NCI-H128 (cell line): ENCODE data around the gene WT1.

Experiments used
- DNase-seq: peaks from one replicate; lab custom pipeline; 2025; ENCODE audit not compliant: unreplicated experiment; lab: John Stamatoyannopoulos, UW

WT1 gene

DNA sequence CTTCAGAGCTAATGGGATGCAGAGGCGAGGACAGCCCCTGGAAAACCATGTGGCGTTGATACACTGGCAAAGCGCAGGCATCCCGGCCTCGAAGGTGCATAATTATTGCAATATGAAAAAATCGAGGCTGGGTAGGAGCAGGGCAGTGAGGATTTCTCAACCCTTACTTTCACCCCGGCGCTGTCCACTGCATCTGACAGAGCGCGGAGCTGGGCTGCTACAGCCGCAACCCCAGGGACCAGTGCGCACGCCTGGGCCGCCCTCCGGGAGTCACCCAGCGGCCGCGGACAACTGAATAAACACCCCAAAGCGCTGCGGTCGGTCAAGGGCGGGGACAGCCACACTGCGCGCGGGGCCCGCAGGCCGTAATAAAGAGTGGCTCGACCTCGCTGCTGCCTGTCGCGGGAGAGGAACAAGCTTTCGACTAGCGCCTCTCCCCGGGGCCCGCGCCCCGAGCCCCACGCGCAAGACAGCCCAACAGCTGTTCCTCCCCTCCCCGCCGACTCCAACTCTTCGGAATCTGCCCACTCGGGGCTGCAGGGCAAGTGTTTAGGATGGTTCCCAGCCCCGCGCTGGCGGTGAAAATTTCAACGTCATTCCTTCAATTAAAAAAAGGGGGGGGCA is 3.6 kb upstream of the WT1 start:
- DNase-seq: no peak

DNA sequence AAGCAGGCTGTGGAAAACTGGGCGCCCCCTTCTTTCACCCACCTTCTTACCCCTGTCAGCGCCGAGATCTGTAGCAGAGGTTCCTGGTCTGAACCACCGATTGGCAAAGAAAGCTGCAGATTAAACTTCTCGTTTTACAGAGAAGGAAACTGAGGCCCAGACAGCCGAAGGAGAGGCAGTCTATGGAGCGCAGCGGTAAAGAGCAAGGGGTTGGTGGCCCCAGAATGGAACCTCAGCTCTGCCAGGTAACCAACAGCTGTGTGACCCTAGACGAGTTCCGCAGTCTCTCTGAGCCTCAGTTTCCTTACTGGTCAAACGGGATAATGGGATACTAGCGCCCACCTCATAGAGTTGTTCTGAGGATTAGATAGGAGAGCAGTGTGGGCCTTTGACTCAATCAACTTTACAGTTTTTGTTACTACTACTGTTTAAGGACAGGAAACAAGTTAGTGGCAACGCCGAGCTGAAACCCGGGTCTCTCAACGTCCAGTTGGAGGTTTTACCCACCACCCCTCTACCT is 3.1 kb upstream of the WT1 start:
- no peak for DNase-seq

DNA sequence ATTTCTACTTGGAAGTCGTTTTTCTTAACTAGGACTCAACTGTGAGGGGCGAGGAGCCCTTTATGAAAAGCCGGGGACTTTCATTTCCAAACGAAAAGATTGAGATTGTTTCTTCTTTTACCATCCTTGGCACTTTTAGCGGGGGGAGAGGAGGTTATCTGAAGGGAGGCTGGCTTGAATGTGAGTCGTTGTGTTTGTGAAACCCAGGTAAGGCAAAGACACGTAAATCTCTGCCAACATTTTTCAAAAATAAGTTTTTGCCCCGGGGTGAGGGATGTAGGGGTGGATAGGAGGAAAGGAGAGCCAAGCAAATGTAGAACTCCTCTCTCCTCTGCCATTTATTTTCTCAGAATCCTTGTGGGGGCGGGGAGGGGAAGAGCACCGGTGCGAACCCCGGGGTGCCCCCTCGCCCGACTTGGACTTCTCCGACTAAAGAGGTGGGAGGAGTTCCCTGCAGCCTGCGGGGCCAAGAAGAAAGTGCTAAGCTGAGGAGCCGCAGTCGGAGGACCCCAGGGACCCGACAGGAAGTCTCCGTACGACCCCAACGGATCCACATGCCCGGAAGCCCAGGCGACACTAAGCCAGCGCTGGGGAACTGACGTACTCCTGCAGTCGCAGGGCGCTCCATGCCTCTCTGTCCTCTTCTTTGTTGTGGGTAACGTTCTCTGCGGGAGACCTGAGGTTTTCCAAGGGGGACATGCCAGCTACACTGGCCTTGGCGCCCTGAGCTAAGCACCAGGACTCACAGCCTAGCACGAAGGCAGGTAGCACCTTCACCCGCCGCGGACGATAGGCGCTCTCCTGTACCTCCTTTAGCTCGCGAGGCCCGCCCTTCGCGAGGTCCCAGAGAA is 2.4 kb upstream of the WT1 start:
- no peak for DNase-seq

DNA sequence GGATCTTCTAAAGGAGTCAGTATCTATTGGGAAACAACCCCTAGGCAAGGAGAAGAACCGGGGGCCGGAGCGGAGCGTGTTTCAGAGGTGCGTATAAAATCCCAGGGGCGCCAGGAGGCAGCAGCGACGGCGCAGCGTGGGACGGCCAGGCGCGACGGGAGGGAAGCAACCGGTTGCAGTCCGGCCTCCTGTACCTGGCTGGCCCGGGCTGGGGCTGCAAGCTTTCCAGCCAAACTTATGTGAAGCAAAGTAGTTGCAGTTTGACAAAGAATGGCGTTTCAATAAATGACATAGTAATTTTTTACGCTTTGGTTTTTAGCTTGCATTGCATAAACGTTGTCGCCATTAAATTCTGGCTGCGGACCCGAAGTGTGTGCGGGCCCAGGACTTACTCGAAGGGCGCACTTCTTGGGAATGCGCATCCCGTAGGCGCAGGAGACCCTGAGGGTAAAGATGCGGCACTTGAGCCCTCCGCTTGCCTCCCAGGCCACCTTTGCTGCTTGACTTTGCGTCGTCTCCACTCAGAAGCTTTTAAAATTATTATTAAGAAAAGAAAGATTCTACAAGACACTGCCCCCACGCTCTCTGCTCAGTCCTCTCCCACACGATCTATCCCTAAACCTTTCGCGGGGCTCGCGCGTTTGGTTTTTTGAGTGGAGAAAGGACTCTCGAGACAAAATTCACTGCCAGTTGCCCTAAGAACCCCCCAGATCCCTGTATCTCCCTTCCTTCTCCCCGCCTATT is 1.6 kb upstream of the WT1 start:
- DNase-seq: no peak

DNA sequence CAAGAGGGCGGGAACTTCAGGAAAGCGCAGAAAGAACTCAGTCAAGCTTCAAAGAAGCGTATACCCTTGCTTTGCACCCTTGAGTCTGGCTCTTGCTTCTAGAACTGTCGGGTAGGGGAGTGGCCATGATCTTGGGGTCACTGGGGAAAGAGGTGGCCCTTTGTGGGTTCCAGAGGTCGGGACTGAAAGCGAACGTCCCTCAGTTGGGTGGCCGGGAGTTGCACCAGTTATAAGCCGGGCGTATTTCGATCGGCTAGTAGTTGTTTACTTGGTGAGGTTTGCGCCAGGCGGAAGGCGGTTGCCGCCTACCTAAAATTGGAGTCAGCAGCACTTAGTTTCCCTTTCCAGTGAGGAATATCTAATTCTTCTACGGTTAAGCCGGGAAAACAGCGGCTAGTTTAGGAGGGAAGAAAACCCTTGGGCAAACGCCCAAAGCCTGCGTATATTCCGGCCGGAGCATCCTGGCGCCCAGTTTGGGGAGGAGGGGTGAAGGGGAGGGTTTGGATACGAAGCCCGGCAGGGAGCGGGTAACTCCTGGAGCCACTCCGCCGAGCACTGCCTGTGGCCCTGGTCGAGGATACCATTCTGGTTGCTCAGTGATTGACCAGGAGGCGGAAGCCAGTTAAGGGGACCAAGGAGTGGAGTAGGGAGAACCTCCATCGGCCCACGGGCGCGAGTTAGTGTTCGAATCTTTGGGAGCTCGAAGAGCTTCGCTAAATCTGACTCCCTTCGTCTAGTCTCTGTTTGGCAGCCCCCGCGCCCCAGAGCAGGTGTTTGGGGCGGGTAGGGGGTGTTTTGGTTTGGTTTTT is 807 bp upstream of the WT1 start:
- no peak for DNase-seq

DNA sequence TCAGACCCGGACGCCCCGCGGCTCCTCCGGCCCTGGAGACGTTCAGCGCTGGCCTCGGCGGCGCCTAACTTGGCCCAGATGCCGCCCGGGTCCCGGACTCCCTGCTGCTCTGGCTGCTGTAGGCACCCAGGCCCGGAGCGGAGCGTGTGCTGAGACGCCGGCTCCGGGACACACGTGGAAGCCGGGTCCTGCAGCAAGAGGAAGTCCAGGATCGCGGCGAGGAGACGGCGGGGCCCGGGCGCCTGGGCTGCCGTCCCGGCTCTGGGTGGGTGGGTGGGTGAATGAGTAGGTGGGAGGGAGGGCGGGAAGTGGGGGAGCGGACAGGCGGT is 223 bp downstream of the WT1 start:
- no peak for DNase-seq

DNA sequence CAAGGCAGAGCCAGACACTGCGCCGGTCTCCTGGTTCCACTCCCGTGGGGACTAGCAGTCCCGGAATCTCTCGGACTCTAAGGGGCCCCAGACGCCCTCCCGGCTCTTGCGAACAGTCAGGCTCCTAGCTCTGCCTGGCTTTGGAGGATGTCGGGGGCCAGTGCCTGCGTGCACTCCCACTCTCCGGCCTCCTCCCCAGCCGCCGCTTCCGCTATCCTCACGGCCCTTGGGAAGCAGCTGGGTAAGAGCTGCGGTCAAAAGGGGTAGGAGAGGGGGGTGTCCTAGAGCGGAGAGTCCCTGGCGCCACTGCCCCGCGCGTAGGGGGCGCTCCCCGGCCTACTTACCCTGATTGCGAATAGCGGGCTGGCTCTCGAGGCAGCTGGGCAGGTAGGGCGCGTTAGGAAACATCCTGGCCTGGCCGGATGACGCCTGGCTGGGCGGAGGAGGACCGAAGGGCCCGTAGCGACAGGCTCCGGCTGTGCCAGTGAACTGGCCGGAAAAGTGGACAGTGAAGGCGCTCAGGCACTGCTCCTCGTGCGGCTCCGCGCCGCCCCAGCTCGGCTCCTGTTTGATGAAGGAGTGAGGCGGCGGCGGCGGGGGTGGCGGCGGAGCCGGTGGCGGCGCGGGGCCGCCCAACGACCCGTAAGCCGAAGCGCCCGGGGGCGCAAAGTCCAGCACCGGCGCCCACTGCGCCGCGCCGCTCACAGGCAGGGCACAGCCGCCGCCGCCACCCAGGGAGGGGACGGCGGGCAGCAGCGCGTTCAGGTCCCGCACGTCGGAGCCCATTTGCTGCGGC is 785 bp downstream of the WT1 start:
- no peak for DNase-seq

DNA sequence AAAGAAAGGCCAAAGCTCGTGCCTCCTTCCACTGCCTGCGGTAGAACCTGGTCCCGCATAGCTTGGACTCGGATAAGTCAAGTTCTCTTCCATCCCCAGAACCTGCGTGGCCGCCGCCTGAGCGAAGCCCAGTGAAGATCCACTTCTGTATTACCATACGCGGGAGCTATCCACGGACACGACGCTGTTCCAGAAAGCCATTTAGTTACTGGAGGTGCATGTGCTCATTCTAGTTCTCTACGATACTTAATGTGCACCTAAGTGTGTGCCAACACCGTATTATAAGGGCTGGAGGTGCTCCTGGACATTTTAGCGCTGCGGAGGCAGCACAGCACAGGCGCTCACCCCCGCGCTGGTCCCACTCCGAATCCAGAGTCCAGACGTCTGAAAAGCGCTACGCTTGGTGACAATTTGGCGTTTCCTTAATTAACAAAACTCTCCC is 1.4 kb downstream of the WT1 start:
- DNase-seq: no peak

DNA sequence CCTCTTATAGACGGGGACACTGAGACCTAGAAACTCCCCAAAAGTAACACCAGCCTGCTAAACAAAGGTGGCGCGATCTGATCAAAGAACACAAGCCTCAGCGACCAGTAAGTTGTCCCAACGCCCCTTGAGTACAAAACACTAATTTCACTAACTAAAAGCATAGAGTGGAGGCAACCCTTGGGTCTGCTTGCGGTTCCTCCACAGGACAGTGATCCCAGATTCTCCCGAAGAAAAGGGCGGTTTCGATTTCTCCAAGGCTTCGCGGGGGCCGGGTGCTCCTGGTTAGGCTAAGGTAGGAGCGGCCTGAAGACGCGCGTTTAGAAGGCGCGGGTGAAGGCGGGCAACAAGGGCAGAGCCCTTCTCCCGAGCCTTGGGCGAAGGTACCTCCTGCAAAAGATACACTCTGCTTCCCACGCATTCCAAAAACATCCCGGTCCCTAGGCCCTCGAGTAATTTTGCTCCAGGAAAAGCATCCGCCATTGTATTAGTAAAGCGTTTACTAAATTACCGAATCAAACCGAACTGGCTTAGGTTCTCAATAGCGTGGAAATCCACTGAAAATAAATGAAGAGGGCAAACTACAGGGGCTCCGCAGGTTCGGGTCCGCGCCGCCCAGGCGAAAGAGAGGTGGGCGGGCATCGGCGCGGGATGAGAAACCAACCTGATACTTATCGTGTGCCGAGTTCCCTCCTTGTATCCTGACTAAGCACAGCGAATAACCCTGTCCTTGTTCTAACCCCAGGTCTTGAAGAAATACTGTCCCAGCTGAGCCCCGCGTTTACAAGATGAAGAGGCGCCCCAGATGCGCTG is 2.0 kb downstream of the WT1 start:
- no peak for DNase-seq

DNA sequence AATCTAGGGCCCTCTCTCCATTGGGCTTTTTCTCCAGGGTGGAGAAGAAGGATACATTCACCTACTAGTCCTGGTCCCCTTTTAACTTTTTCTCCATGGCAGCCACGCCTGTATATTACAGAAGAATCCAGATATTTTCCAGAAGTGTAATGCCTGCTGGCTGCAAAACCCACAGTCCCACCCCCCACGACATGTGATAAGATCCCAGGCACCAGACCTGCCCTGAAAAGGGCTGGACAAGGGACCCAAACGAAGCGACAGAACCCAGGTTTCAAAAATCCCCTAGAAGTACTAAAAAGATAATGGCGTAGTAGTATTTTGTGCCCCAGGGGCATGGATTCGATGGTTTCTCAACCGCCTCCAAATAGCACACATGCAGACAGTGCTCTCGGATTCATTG is 2.8 kb downstream of the WT1 start:
- no peak for DNase-seq

DNA sequence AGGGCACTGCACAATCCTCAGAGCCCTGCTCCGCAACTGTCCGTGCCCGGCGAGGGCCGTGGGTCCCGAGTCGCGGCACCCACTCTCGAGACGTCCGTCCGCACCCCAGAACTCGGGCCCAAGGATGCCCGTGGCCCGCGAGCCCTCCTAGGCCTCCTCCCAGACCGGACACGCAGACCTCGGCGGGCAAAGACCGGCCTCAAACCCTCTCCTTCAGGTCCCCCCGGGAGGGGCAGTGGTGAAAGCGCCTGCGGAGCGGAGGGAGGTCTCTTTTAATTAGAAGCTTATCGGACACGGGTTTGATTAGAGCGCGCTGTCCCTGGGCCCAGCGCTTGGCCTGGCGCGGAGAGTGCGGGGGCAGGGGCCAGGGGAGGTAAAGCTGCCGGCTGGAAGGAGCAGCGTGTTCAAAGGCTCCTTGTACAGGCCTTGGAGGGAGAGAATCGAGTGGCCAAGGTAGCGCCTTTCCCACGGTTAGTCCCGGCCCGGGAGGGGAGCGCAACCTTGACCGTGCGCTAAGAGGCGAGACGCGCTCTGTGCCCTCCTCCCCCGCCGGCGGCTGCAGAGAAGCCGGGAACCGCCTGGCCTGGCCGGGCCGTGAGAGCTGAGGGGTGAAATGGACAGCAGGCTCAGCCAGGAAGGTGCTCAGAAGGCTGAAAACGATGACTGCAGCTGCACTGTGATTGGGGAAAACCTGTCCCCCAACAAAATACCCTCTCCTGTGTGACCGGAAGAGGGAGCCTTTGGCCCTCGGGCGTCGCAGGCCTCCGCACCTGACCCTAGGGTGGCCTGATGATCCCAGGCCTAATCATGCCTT is 4.6 kb downstream of the WT1 start:
- DNase-seq: no peak

DNA sequence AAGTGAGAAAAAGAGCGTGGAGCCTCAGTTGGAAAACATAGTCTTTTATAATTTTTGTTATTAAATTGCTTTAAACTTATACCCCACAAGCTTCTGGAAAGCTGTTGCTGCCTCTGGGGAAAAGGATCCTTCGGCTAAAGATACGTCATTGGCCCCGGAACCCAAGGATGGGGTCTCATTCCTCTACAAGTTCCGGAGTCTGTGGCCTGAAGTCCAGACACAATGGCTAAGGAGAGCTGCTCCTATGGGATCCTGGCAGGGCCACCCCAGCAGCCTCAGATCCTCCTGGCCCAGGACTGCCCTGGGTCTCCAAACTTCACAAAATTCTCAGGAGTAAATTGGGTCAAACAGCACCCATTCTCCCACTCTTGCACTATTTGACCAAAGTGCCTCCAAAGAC is 5.9 kb downstream of the WT1 start:
- no peak for DNase-seq

DNA sequence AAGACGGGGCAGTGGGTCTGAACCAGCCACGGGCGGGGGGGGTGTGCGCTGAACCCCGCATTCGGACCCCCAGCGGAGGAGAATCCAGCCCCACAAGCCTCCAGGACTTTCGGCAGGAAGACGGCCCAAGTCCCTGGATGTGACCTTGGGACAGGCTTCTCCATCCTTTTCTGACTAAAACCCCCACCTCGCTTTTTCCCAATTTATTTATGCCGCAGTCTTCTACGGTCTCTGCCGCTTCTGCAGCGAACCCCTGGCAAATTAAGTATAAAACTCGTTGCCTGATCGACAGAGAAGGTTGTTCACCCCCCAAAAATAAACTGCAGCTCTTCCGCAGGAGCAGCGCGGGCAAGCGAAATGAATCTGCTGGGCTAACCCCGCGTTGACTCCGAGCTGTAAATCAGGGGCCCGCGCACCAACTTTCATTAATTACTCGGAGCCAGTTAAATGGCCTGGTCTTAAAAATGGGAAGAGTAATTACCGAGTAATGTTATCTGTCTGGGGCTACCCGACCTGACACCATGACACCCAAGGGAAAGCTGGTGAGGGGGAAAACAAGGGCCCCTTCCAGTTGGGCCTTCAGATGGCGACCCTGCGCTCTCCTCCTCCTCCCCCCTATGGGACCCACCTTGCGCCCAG is 6.6 kb downstream of the WT1 start:
- no peak for DNase-seq

DNA sequence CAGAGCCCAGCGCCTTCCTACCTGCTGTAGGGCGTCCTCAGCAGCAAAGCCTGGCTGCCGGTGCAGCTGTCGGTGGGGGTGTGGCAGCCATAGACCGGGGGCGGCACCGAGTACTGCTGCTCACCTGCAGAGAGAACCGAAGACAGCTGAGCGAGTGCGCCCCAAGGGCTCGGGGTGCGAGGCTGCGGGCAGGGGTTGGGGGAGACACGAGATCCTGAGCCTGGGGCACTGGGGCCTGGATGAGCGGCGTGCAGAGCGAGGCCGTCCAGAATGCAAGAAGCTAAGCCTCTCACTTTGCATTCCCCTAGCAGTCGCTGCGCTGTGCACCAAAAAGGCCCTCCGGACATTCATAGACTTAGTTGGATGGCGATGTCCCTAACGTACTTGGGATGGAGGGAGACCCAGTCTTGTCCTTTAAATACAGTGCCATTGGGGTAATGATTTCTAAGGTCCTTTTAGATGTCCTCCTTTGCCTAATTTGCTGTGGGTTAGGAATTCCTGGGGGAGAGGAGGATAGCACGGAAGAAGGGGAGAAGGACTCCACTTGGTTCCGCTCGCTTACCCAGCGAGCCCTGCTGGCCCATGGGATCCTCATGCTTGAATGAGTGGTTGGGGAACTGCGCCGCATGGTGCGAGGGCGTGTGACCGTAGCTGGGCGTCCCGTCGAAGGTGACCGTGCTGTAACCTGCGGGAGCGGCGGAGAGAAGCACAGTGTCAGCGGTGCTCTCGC is 7.2 kb downstream of the WT1 start:
- no peak for DNase-seq

DNA sequence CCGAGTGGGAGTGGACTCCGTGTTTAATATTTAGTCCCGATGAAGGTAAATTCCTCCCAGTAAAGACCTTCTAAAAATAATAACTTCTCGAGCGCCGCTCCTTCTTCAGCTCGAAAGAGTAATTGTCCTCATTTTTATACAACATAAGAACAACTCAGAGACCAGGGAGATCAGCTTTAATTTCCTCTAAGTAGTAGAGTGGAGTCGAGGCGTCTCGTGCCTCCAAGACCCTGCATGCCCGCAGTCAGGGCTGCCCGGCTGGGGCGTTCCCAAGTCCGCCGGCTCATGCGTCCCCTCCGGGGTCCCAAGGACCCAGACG is 7.8 kb downstream of the WT1 start:
- DNase-seq: no peak

DNA sequence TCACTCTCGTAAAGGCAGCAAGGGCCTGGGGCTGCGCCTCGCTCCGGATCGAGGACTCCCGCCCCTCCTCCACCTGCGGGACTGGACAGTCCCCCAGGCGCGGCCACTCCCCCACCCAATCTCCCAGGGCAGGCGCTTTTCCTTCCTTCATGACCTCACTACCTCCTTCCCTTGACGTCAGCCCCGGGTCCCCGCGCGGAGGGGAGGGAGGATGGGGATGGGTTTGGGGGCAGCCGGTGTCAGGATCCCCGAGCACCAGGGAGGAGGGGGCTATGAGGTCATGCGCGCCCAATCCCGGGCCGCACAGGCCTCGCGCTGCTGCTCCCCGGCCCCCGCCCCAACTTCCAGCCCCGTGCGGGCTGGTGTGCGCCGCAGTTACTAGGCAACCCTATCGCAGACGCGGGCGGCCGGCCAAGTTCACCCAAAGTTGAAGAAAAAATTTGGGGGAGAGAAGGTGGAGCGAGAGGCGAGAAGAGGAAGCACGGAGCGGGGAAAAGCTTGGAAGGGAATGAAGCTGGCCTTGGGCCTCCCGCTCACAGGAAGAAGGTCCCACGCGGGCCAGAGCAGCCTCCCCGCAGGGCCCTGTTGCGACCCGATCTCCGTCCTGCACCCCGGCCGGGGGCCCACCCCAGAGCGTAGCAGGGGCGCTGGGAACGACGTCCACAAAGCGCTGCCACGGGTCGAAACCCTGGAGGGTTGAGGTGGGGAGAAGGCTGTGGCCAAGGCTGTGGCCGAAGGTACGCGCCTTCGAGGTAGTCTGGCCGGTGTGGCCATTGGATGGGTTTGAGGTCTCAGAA is 8.3 kb downstream of the WT1 start:
- no peak for DNase-seq

DNA sequence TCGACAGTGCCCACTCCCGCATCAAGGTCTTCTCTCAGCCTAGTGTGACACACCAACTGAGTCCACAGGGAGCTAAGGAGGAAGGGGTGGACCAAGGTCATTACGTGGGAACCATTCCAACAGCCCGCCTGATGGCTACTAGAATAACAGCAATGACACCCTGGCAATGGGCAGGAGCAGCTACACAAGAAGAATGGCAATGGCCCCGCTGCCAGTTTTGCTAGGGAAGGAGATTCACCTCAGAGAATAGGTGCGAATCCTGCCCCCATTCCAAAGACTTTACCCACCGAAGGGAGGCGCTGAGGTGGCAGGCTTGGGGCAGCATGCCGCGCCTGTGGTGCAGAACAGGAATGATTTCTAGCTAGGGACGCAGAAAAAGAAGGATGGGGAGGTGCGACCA is 9.1 kb downstream of the WT1 start:
- no peak for DNase-seq
